K562 (cell line): Measurements from ENCODE around the gene C17orf50. TPM values are rescaled to one million over a fixed set of nuclear protein-coding genes. Genes with fewer than 3 reads are reported as not detected.
A peak's percentile ranks its signal among the peaks of the same experiment; 100 is the strongest.

Experiments
- CCNT2 ChIP-seq: IDR thresholded peaks from 2 replicates; pipeline ENCODE4 v1.6.1; 2011; ENCODE audit warnings: borderline replicate concordance, low read depth, mild to moderate bottlenecking, moderate library complexity, mixed read lengths, low read length; ENCODE audit not compliant: insufficient read length; ENCODE audit errors: extremely low read depth
- CHD1 ChIP-seq: fragments of 200-600 bp; sonication (generic); IDR thresholded peaks from one replicate; pipeline ENCODE4 v1.6.1; 2012; ENCODE audit warnings: mild to moderate bottlenecking, moderate library complexity, low read length, inconsistent platforms
- E4F1 ChIP-seq: fragments of 250-450 bp; sonication (Bioruptor Pico); IDR thresholded peaks from 2 replicates; pipeline ENCODE4 v1.5.0; 2021; ENCODE audit warnings: mild to moderate bottlenecking, borderline replicate concordance
- HES1 ChIP-seq: fragments of 450-650 bp; IDR thresholded peaks from 2 replicates; pipeline ENCODE4 v1.6.1; 2016; ENCODE audit warnings: low read depth, mild to moderate bottlenecking, moderate library complexity
- HINFP ChIP-seq: fragments of 450-650 bp; conservative IDR thresholded peaks from 2 replicates; pipeline ENCODE4 v1.6.1; 2016; ENCODE audit warnings: missing genetic modification characterization, low read depth, mild to moderate bottlenecking, control low read depth, missing compliant biosample characterization
- JUND ChIP-seq, 2 experiments: IDR thresholded peaks; 2 replicates in 1 of 2; 3 replicates in 1 of 2; pipeline ENCODE4 v1.6.1; 2011; ENCODE audit warnings: borderline replicate concordance in 2 of 2, low read depth in 2 of 2, low read length in 2 of 2, improper control_type of control experiment in 1 of 2, missing biosample characterization in 1 of 2, missing genetic modification characterization in 1 of 2, missing genetic modification reagents in 1 of 2
- KDM1A ChIP-seq, 2 experiments: fragments of 450-650 bp; IDR thresholded peaks; 2 replicates each; pipeline ENCODE4 v1.6.1; 2016; ENCODE audit warnings: mild to moderate bottlenecking in 2 of 2
- KLF10 ChIP-seq: fragments of 250-450 bp; sonication (Bioruptor Pico); IDR thresholded peaks from 2 replicates; pipeline ENCODE4 v1.6.1; 2021; ENCODE audit warnings: matching md5 sums
- REST ChIP-seq, 2 experiments: fragments of 450-650 bp; formaldehyde crosslinking in 1 of 2; IDR thresholded peaks; 2 replicates each; pipeline versions ENCODE4 v1.4.0 to v1.6.1; 2014 to 2020; ENCODE audit warnings: mild to moderate bottlenecking in 2 of 2, borderline replicate concordance in 1 of 2, low read depth in 1 of 2
- ZC3H4 ChIP-seq: sonication (generic); formaldehyde crosslinking; IDR thresholded peaks from 2 replicates; pipeline ENCODE4 v1.9.0; 2021; ENCODE audit warnings: missing genetic modification reagents, borderline replicate concordance
- polyA plus RNA-seq, 8 experiments: library from polyadenylated mRNA; depleted of rRNA in 4 of 8; stranded (reverse) in 5 of 8; unstranded in 3 of 8; fragments of >200 nt; fragmentation: Nextera tagmentation in 2 of 8; fragmentation: Illumina TruSeq in 1 of 8; extraction: Ambion mirVana in 2 of 8; extraction: Trizol in 1 of 8; gene quantifications; 2 replicates each; pipeline versions ENCODE4 v1.2.1 to v1.2.3, GENCODE V29; 2011 to 2014; ENCODE audit warnings: inconsistent platforms in 1 of 8, missing spikeins in 1 of 8
- total RNA-seq, 7 experiments: library from RNA; depleted of rRNA in 6 of 7; stranded (reverse); fragments of >200 nt in 6 of 7; fragmentation: Illumina TruSeq in 2 of 7; extraction: Trizol in 2 of 7; gene quantifications; 2 replicates each; pipeline versions ENCODE4 v1.2.1 to v1.2.3, GENCODE V29; 2011 to 2021; ENCODE audit warnings: low replicate concordance in 1 of 7

Gene C17orf50
- total and polyA plus RNA-seq, 9 of the 15 experiments (the other 6 are each of a cell fraction or from before 2014, with no cell fraction given): not detected

- TF ChIP-seq REST (IDR thresholded peaks at IDR 0.05; ENCODE audit: borderline replicate concordance) (no peak), REST (CRISPR knock-in tag; IDR thresholded peaks at IDR 0.05; ENCODE audit: low read depth) (no peak), ZC3H4 (no peak), CCNT2 (no peak), KDM1A (IDR thresholded peaks at IDR 0.05) (0 out of 4 replicates have a peak, but pooled peaks of 1 of the 2 experiments have one; percentile 39), E4F1 (CRISPR knock-in tag) (no peak), KLF10 (no peak), CHD1 (peak; percentile 28), HES1 (no peak), JUND (IDR thresholded peaks at IDR 0.05; ENCODE audit: borderline replicate concordance, low read depth, low read length) (no peak), JUND (tag; IDR thresholded peaks at IDR 0.05; ENCODE audit: borderline replicate concordance, low read depth, low read length) (0 out of 3 replicates have a peak, but pooled peaks have one; percentile 3), HINFP (tag) (no peak)
Observed at GRCh38 chr17:35809855-35810461, 49.3 kb downstream of the C17orf50 start (continued).
